Esophagus muscularis mucosa (tissue), 3 donors: ENCODE data around the gene POMT1.
"Not testable (repeated sequence)": the region's sequence is repeated elsewhere in the genome, so short reads cannot be mapped to it uniquely, and the experiment has no call there.

Experiments used
- CTCF ChIP-seq, 3 experiments: fragments of 200-600 bp in 2 of 3; fragments of 450-650 bp in 1 of 3; sonication (generic) in 2 of 3; IDR thresholded peaks; one replicate each; pipeline ENCODE4 v1.5.1; 2017 to 2019; ENCODE audit warnings: antibody characterized with exemption in 3 of 3, mild to moderate bottlenecking in 2 of 3, moderate library complexity in 1 of 3
- POLR2A ChIP-seq: fragments of 450-650 bp; IDR thresholded peaks from one replicate; pipeline ENCODE4 v1.6.1; 2017; ENCODE audit warnings: antibody characterized with exemption, moderate library complexity, mild to moderate bottlenecking, low read depth

DNA sequence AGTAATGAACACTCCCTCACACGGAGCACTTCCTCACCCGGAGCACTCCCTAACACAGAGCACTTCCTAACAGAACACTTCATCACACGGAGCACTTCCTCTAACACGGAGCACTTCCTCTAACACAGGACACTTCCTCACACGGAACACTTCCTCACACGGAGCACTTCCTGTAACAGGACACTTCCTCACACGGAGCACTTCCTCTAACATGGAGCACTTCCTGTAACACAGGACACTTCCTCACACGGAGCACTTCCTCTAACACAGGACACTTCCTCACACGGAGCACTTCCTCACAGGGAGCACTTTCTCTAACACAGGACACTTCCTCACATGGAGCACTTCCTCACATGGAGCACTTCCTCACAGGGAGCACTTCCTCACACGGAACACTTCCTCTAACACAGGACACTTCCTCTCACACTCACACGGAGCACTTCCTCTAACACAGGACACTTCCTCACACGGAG is 12.9 kb downstream of the POMT1 start:
- not testable (repeated sequence) for TF ChIP-seq CTCF (IDR thresholded peaks at IDR 0.05); POLR2A
